Small intestine (tissue), 7 donors: ENCODE results near the gene AFG3L2. TPM values are rescaled to one million over a fixed set of nuclear protein-coding genes. Genes with fewer than 3 reads are reported as not detected.

Experiments used
- DNase-seq, 2 donors: peaks; one replicate each; pipeline versions ENCODE4 v3.0.0 to v3.0.0-alpha.2; 2013
- FAIRE-seq: peaks from 2 replicates; lab custom pipeline; 2012; peaks lifted over from hg19 to GRCh38; lab: Jason Lieb, UNC
- H3K27ac ChIP-seq, 3 donors: one replicate each; pipeline ENCODE4 v1.5.1; 2013; ENCODE audit warnings: low read length in 2 of 3, mild to moderate bottlenecking in 2 of 3, control low read depth in 1 of 3, inconsistent platforms in 1 of 3, low read depth in 1 of 3, moderate library complexity in 1 of 3
- H3K27me3 ChIP-seq, 3 donors: one replicate each; pipeline ENCODE4 v1.6.1; 2013; ENCODE audit warnings: low read length in 3 of 3, inconsistent platforms in 1 of 3; ENCODE audit not compliant: control insufficient read depth in 3 of 3, insufficient read depth in 3 of 3
- H3K36me3 ChIP-seq, 3 donors: one replicate each; pipeline ENCODE4 v1.6.1; 2013; ENCODE audit warnings: low read length in 3 of 3, inconsistent platforms in 1 of 3, low read depth in 1 of 3, mild to moderate bottlenecking in 1 of 3, moderate library complexity in 1 of 3; ENCODE audit not compliant: control insufficient read depth in 3 of 3, insufficient read depth in 2 of 3
- H3K4me1 ChIP-seq, 3 donors: one replicate each; pipeline ENCODE4 v1.6.1; 2013; ENCODE audit warnings: low read length in 2 of 3, inconsistent platforms in 1 of 3, low read depth in 1 of 3, mild to moderate bottlenecking in 1 of 3, moderate library complexity in 1 of 3; ENCODE audit not compliant: control insufficient read depth in 3 of 3, insufficient read depth in 2 of 3
- H3K4me3 ChIP-seq, 3 donors: one replicate each; pipeline ENCODE4 v1.5.1; 2013; ENCODE audit warnings: low read length in 3 of 3, control low read depth in 1 of 3, inconsistent platforms in 1 of 3, low read depth in 1 of 3, mild to moderate bottlenecking in 1 of 3, moderate library complexity in 1 of 3
- H3K9me3 ChIP-seq, 2 donors: one replicate each; pipeline ENCODE4 v1.6.1; 2013; ENCODE audit warnings: low read depth in 1 of 2, low read length in 1 of 2; ENCODE audit not compliant: control insufficient read depth in 2 of 2, insufficient read depth in 1 of 2
- WGBS, 3 donors: extraction: QIAGEN DNeasy Blood & Tissue Kit; methylation state at CpG; one replicate each; pipeline ENCODE4 v1.1.7; 2013; 5-methylcytosine and 5-hydroxymethylcytosine counted together
- polyA plus RNA-seq, 4 donors: library from polyadenylated mRNA; stranded (reverse) in 3 of 4; unstranded in 1 of 4; fragments of 200-250 nt in 3 of 4; fragments of 120-200 nt in 1 of 4; gene quantifications; one replicate each; pipeline versions ENCODE4 v1.2.1 to v1.2.3, GENCODE V29; 2013
- donor health status: healthy with polysubstance abuse.
- donor health status: control.
- donor health status: control.
- donor health status: Bipolar disorder and iron deficiency.
- donor health status: healthy.

The AFG3L2 gene
- polyA plus RNA-seq, 4 donors: 63.4 to 89.9 (median 75.5) TPM

GRCh38 chr18:12287684-12288402 is 89.2 kb downstream of the AFG3L2 start:
- FAIRE-seq (no peak), DNase-seq (peak; percentile 53 to 70)
- Histone ChIP-seq H3K4me1 (peaks cover 0 to 7% (median 0%) of the 10 kb centered on the region in 3 donors), H3K9me3 (no peaks in the 10 kb centered on the region), H3K27ac (peak overlapping the region in 1 of 3 donors; percentile 68), H3K27me3 (peaks cover 0 to 49% (median 15%) of the 10 kb centered on the region in 3 donors), H3K36me3 (no peaks in the 10 kb centered on the region), H3K4me3 (peak overlapping the region in 1 of 3 donors; percentile 37)
- WGBS, 3 donors: 2 to 3% (median 3%) methylated on average over 41 of the region's 41 CpGs

GRCh38 chr18:12287131-12287681 is 89.8 kb downstream of the AFG3L2 start:
- H3K36me3 ChIP-seq: no peaks in the 10 kb centered on the region
- 4 to 29% (median 10%) methylated on average over 36 to 37 of the region's 37 CpGs for WGBS, 3 donors
- H3K4me3 ChIP-seq: peak overlapping the region in 1 of 3 donors; percentile 37
- DNase-seq (peak in 1 of 2 donors; percentile 35), FAIRE-seq (no peak)
- peaks cover 0 to 7% (median 0%) of the 10 kb centered on the region in 3 donors for H3K4me1 ChIP-seq
- peaks cover 0 to 52% (median 15%) of the 10 kb centered on the region in 3 donors for H3K27me3 ChIP-seq
- no peaks in the 10 kb centered on the region for H3K9me3 ChIP-seq
- H3K27ac ChIP-seq: peak overlapping the region in 1 of 3 donors; percentile 68

- H3K27me3 ChIP-seq: peaks cover 0 to 38% (median 12%) of the 10 kb centered on the region in 3 donors
- peaks cover 0 to 7% (median 0%) of the 10 kb centered on the region in 3 donors for H3K4me1 ChIP-seq
- no peak for FAIRE-seq
- 5 to 34% (median 25%) methylated on average over 1 of the region's 1 CpG for WGBS, 3 donors
- H3K9me3 ChIP-seq: no peaks in the 10 kb centered on the region
- DNase-seq: no peak
- no peak overlapping the region for H3K4me3 ChIP-seq
- H3K36me3 ChIP-seq: no peaks in the 10 kb centered on the region
- no peak overlapping the region for H3K27ac ChIP-seq
Measured at GRCh38 chr18:12283666-12284065, 93.4 kb downstream of the AFG3L2 start.

- 59 to 68% (median 67%) methylated on average over 6 of the region's 6 CpGs for WGBS, 3 donors
- DNase-seq (no peak), FAIRE-seq (no peak)
- no peaks in the 10 kb centered on the region for H3K9me3 ChIP-seq
- peaks cover 0 to 5% (median 0%) of the 10 kb centered on the region in 3 donors for H3K4me1 ChIP-seq
- H3K4me3 ChIP-seq: no peak overlapping the region
- H3K27me3 ChIP-seq: peaks cover 0 to 34% (median 11%) of the 10 kb centered on the region in 3 donors
- no peak overlapping the region for H3K27ac ChIP-seq
- no peaks in the 10 kb centered on the region for H3K36me3 ChIP-seq
Measured at GRCh38 chr18:12283256-12283655, 93.8 kb downstream of the AFG3L2 start.

GRCh38 chr18:12282442-12283039 is 94.5 kb downstream of the AFG3L2 start:
- peaks cover 0 to 1% (median 0%) of the 10 kb centered on the region in 3 donors for H3K4me1 ChIP-seq
- no peak overlapping the region for H3K4me3 ChIP-seq
- peaks cover 0 to 26% (median 5%) of the 10 kb centered on the region in 3 donors for H3K27me3 ChIP-seq
- H3K9me3 ChIP-seq: no peaks in the 10 kb centered on the region
- FAIRE-seq (no peak), DNase-seq (no peak)
- H3K36me3 ChIP-seq: no peaks in the 10 kb centered on the region
- WGBS, 3 donors: 59 to 75% (median 73%) methylated on average over 9 of the region's 9 CpGs
- peak overlapping the region in 1 of 3 donors; percentile 55 for H3K27ac ChIP-seq

GRCh38 chr18:12281861-12282260 is 95.2 kb downstream of the AFG3L2 start:
- H3K36me3 ChIP-seq: no peaks in the 10 kb centered on the region
- no peak overlapping the region for H3K4me3 ChIP-seq
- no peaks in the 10 kb centered on the region for H3K9me3 ChIP-seq
- 12 to 39% (median 20%) methylated on average over 1 of the region's 1 CpG for WGBS, 3 donors
- peaks cover 0 to 20% (median under 1%) of the 10 kb centered on the region in 3 donors for H3K27me3 ChIP-seq
- no peak for FAIRE-seq
- H3K4me1 ChIP-seq: no peaks in the 10 kb centered on the region
- H3K27ac ChIP-seq: no peak overlapping the region
- no peak for DNase-seq

GRCh38 chr18:12279781-12280531 is 97.1 kb downstream of the AFG3L2 start:
- no peak for FAIRE-seq
- Histone ChIP-seq H3K9me3 (no peaks in the 10 kb centered on the region), H3K4me3 (peak overlapping the region in 1 of 3 donors; percentile 5), H3K36me3 (no peaks in the 10 kb centered on the region), H3K27ac (peak overlapping the region in 2 of 3 donors; percentile 83 to 89), H3K27me3 (peaks cover 0 to 14% (median 0%) of the 10 kb centered on the region in 3 donors), H3K4me1 (no peaks in the 10 kb centered on the region)
- DNase-seq: no peak
- WGBS, 3 donors: 81 to 87% (median 82%) methylated on average over 16 of the region's 16 CpGs
